ENCODE measurements around the gene BPI. TPM values are rescaled to one million over a fixed set of nuclear protein-coding genes. Genes with fewer than 3 reads are reported as not detected.

The BPI gene
- total RNA-seq, 1 experiment from 2014 or later = not detected

- intact Hi-C loops (cut with micrococcal nuclease) = loop anchor here (1.0 kb wide), 1 partner anchor 71 kb away; no protein-coding TSS in a partner anchor
- ATAC-seq = peak; percentile 99
- TF ChIP-seq RAD21 (IDR thresholded peaks at IDR 0.05; ENCODE audit: low read depth) (peak; percentile 79), POLR2AphosphoS5 (IDR thresholded peaks at IDR 0.05; ENCODE audit: low read depth, low read length) (no peak), SP1 (IDR thresholded peaks at IDR 0.05; ENCODE audit: low read depth) (no peak), CTCF (IDR thresholded peaks at IDR 0.05 in 2 of 3, conservative IDR thresholded peaks at IDR 0.05 in 1 of 3; ENCODE audit: borderline replicate concordance in 1 of 3, insufficient read depth in 1 of 3, low read depth in 2 of 3, low read length in 2 of 3) (peak; percentile 95 to 96 (median 96)), ELF1 (IDR thresholded peaks at IDR 0.05; ENCODE audit: borderline replicate concordance, low read depth) (no peak), EGR1 (IDR thresholded peaks at IDR 0.05; ENCODE audit: low read depth) (no peak), CBX3 (IDR thresholded peaks at IDR 0.05; ENCODE audit: low read depth) (peak; percentile 93), ZBTB33 (IDR thresholded peaks at IDR 0.05; ENCODE audit: extremely low read depth, insufficient replicate concordance, low read length) (no peak), JUND (IDR thresholded peaks at IDR 0.05) (no peak), ZFX (IDR thresholded peaks at IDR 0.05) (no peak)
- ChIA-PET RAD21 (ENCODE audit: low non-redundant PET in 1 of 2, low total read pairs in 2 of 2, uncharacterized antibody in 2 of 2, unreplicated experiment in 2 of 2) (interaction anchor here in 1 of 2 experiments (0.6 kb wide), 1 partner anchor 71 kb away, joined by 3 read pairs; no protein-coding TSS in a partner anchor), POLR2A (no interaction called here), CTCF (interaction anchor here (1.7 to 3.2 kb wide), 2 partner anchors 17 to 71 kb away, joined by 4 to 15 read pairs; no protein-coding TSS in a partner anchor)
- H3K9ac ChIP-seq (ENCODE audit: low read length) = no peak overlapping the region
- H3K9me2 ChIP-seq (ENCODE audit: insufficient read depth) = no peaks in the 10 kb centered on the region
- no peak overlapping the region for H3K27ac ChIP-seq (ENCODE audit: low read depth, low read length)
- no peaks in the 10 kb centered on the region for H3K79me2 ChIP-seq (ENCODE audit: insufficient read depth, low read length)
- no peaks in the 10 kb centered on the region; the same call in 1 of the 2 replicates for H3K27me3 ChIP-seq (ENCODE audit: insufficient read depth, low read length)
- H4K20me1 ChIP-seq (ENCODE audit: insufficient read depth) = no peaks in the 10 kb centered on the region
- H3K9me3 ChIP-seq (ENCODE audit: control insufficient read depth in 1 of 2, insufficient read depth in 1 of 2, low read depth in 1 of 2, low read length in 2 of 2) = peaks cover 10 to 17% of the 10 kb centered on the region in 2 experiments; a peak in 2 of 4 replicates
- BruUV-seq (replicated peaks) = no TSS peak
- peak; percentile 74 for DNase-seq (ENCODE audit: low read depth, low spot score)
- H2AFZ ChIP-seq (ENCODE audit: low read depth, low read length, poor library complexity, severe bottlenecking) = no peak overlapping the region
- H3K4me1 ChIP-seq (ENCODE audit: control insufficient read depth in 1 of 2, insufficient read depth in 2 of 2, low read length in 2 of 2) = no peaks in the 10 kb centered on the region
- H3K36me3 ChIP-seq (ENCODE audit: control insufficient read depth in 1 of 2, insufficient read depth in 2 of 2, low read length in 2 of 2) = no peaks in the 10 kb centered on the region
- no peak overlapping the region for H3K4me3 ChIP-seq (replicated peaks in 1 of 2; ENCODE audit: low read depth in 1 of 2, low read length in 2 of 2)
- H3K4me2 ChIP-seq (ENCODE audit: low read length) = no peak overlapping the region
Measured at GRCh38 chr20:38337561-38338140, 33.7 kb downstream of the BPI start.
